GM12891 (cell line): Measurements from ENCODE around the gene POLA1.

Source experiments
- PAX5 ChIP-seq: IDR thresholded peaks from 2 replicates; pipeline ENCODE4 v1.6.1; 2011; ENCODE audit warnings: low read length, moderate library complexity, mild to moderate bottlenecking; ENCODE audit not compliant: insufficient read depth, severe bottlenecking
- POLR2A ChIP-seq: IDR thresholded peaks from 2 replicates; pipeline ENCODE4 v1.6.1; 2011; ENCODE audit warnings: low read depth, low read length, control low read depth
- POLR2AphosphoS5 ChIP-seq: IDR thresholded peaks from 2 replicates; pipeline ENCODE4 v1.6.1; 2011; ENCODE audit warnings: low read depth, low read length, control low read depth
- TAF1 ChIP-seq: IDR thresholded peaks from 2 replicates; pipeline ENCODE4 v1.6.1; 2011; ENCODE audit warnings: low read depth, low read length, control low read depth

- TF ChIP-seq POLR2A, result no peak
- no peak for TF ChIP-seq POLR2AphosphoS5
- TF ChIP-seq TAF1, result no peak
- no peak for TF ChIP-seq PAX5
Observed at GRCh38 chrX:24702362-24703184, 8.9 kb downstream of the POLA1 start.
